Colonic mucosa (tissue), 4 donors: ENCODE data around the gene CFAP61. TPM values are rescaled to one million over a fixed set of nuclear protein-coding genes. Genes with fewer than 3 reads are reported as not detected.

ENCODE experiments used
- DNase-seq: peaks from one replicate; pipeline ENCODE4 v3.0.0-alpha.2; 2020
- H3K27ac ChIP-seq: fragments of 200-600 bp; one replicate; pipeline ENCODE4 v1.8.0; 2021
- H3K27me3 ChIP-seq: fragments of 200-600 bp; one replicate; pipeline ENCODE4 v1.8.0; 2021
- H3K36me3 ChIP-seq: fragments of 200-600 bp; one replicate; pipeline ENCODE4 v1.8.0; 2021
- H3K4me1 ChIP-seq: fragments of 200-600 bp; one replicate; pipeline ENCODE4 v1.8.0; 2021; ENCODE audit warnings: mild to moderate bottlenecking
- H3K4me3 ChIP-seq: fragments of 200-600 bp; one replicate; pipeline ENCODE4 v1.8.0; 2021
- H3K9ac ChIP-seq, 2 donors: one replicate each; pipeline ENCODE4 v1.7.0; 2013; ENCODE audit warnings: control low read depth in 2 of 2, low read depth in 2 of 2, low read length in 2 of 2
- H3K9me3 ChIP-seq: fragments of 200-600 bp; one replicate; pipeline ENCODE4 v1.8.0; 2021
- CTCF ChIP-seq: fragments of 200-600 bp; IDR thresholded peaks from one replicate; pipeline ENCODE4 v1.8.0; 2022; ENCODE audit warnings: antibody characterized with exemption, mild to moderate bottlenecking
- intact Hi-C: fragments of 100-400 bp; cut with DNase I; formaldehyde crosslinking; loops from one replicate; pipeline ENCODE4 v1.14.1; 2022
- total RNA-seq, 2 donors: library from RNA; stranded (reverse); fragmentation: NEBNext Ultra II Directional in 1 of 2; extraction: Animal tissue kit (Norgen Biotek cat#: 25700) in 1 of 2; gene quantifications; one replicate each; pipeline ENCODE4 v1.2.1, GENCODE V29; 2021
- donor health status: healthy.
- donor health status: DM: no; HTN: no; CAD: no.
- donor health status: DM: no; HTN: no; CAD: no.

The CFAP61 gene
- total RNA-seq, 2 donors from 2014 or later: 0.32 TPM; not detected in 1

GRCh38 chr20:20023395-20023794 is 28.9 kb upstream of the CFAP61 start:
- DNase-seq: no peak
- H3K9me3 ChIP-seq: no peaks in the 10 kb centered on the region
- no peaks in the 10 kb centered on the region for H3K36me3 ChIP-seq
- peaks cover 4% of the 10 kb centered on the region for H3K4me1 ChIP-seq
- H3K27ac ChIP-seq: no peak overlapping the region
- TF ChIP-seq CTCF: no peak
- no peak overlapping the region for H3K9ac ChIP-seq
- H3K27me3 ChIP-seq: no peaks in the 10 kb centered on the region
- no peak overlapping the region for H3K4me3 ChIP-seq
- intact Hi-C loops: no loop called here

- Histone ChIP-seq H3K4me1 (no peaks in the 10 kb centered on the region), H3K27me3 (no peaks in the 10 kb centered on the region), H3K9me3 (no peaks in the 10 kb centered on the region), H3K27ac (no peak overlapping the region), H3K4me3 (no peak overlapping the region), H3K9ac (no peak overlapping the region), H3K36me3 (no peaks in the 10 kb centered on the region)
- TF ChIP-seq CTCF: no peak
- intact Hi-C loops: no loop called here
- DNase-seq: no peak
These were observed 27.4 kb upstream of the CFAP61 start for GRCh38 chr20:20024942-20025341.

GRCh38 chr20:20027284-20027683 is 25.0 kb upstream of the CFAP61 start:
- intact Hi-C loops: no loop called here
- H3K4me3 ChIP-seq: no peak overlapping the region
- DNase-seq: no peak
- no peaks in the 10 kb centered on the region for H3K9me3 ChIP-seq
- no peaks in the 10 kb centered on the region for H3K27me3 ChIP-seq
- no peak overlapping the region for H3K9ac ChIP-seq
- no peaks in the 10 kb centered on the region for H3K4me1 ChIP-seq
- TF ChIP-seq CTCF: no peak
- no peak overlapping the region for H3K27ac ChIP-seq
- no peaks in the 10 kb centered on the region for H3K36me3 ChIP-seq

GRCh38 chr20:20031790-20032189 is 20.5 kb upstream of the CFAP61 start:
- no peak overlapping the region for H3K4me3 ChIP-seq
- H3K36me3 ChIP-seq: no peaks in the 10 kb centered on the region
- no peaks in the 10 kb centered on the region for H3K9me3 ChIP-seq
- no peak overlapping the region for H3K9ac ChIP-seq
- TF ChIP-seq CTCF: no peak
- H3K4me1 ChIP-seq: no peaks in the 10 kb centered on the region
- intact Hi-C loops: no loop called here
- no peak overlapping the region for H3K27ac ChIP-seq
- no peak for DNase-seq
- no peaks in the 10 kb centered on the region for H3K27me3 ChIP-seq

DNA sequence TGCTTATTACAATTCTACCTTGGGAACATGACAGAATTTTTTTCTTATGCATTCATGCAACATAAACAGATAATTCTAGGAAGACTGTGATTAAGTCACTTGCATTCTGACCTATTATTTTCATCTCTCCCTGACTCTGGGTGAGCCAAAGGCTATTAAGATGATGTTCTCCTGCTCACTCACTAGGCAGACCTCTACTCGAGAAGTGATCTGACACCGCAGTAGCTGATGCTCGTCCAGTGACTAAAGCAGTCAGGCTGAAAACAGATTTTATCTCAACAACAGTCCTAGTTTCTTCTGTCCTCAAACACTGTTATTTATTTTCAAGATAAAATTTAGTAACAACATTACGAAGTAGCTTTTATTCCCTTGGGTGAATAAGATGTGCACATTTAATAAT is 17.8 kb upstream of the CFAP61 start:
- Histone ChIP-seq H3K36me3 (no peaks in the 10 kb centered on the region), H3K27ac (no peak overlapping the region), H3K27me3 (no peaks in the 10 kb centered on the region), H3K4me1 (no peaks in the 10 kb centered on the region), H3K4me3 (no peak overlapping the region), H3K9me3 (no peaks in the 10 kb centered on the region), H3K9ac (no peak overlapping the region)
- no peak for DNase-seq
- no peak for TF ChIP-seq CTCF
- intact Hi-C loops: no loop called here

GRCh38 chr20:20036756-20037155 is 15.6 kb upstream of the CFAP61 start:
- Histone ChIP-seq H3K36me3 (peaks cover 11% of the 10 kb centered on the region), H3K9me3 (no peaks in the 10 kb centered on the region), H3K4me1 (no peaks in the 10 kb centered on the region), H3K4me3 (no peak overlapping the region), H3K27me3 (no peaks in the 10 kb centered on the region), H3K9ac (no peak overlapping the region), H3K27ac (no peak overlapping the region)
- intact Hi-C loops: no loop called here
- no peak for DNase-seq
- TF ChIP-seq CTCF: no peak
